H9 (cell line): ENCODE measurements around the gene POLR3H. TPM values are rescaled to one million over a fixed set of nuclear protein-coding genes. Genes with fewer than 3 reads are reported as not detected.

Experiments used
- DNase-seq: peaks from one replicate; pipeline ENCODE4 v3.0.0-alpha.2; 2017
- H2AFZ ChIP-seq: one replicate; pipeline ENCODE4 v1.6.1; 2013; ENCODE audit warnings: mild to moderate bottlenecking, low read length, control low read depth, moderate library complexity
- H2AK5ac ChIP-seq: 2 replicates; pipeline ENCODE4 v1.6.1; 2013; ENCODE audit warnings: low read length, control low read depth, mixed read lengths; ENCODE audit not compliant: insufficient read length
- H2BK120ac ChIP-seq: one replicate; pipeline ENCODE4 v1.6.1; 2013; ENCODE audit warnings: low read depth, mild to moderate bottlenecking, low read length, control low read depth, inconsistent platforms; ENCODE audit not compliant: poor library complexity, severe bottlenecking
- H2BK12ac ChIP-seq: 2 replicates; pipeline ENCODE4 v1.6.1; 2013; ENCODE audit warnings: low read length, control low read depth, mixed read lengths, low read depth; ENCODE audit not compliant: insufficient read length
- H2BK15ac ChIP-seq: 2 replicates; pipeline ENCODE4 v1.6.1; 2013; ENCODE audit warnings: low read depth, low read length, control low read depth
- H2BK20ac ChIP-seq: one replicate; pipeline ENCODE4 v1.6.1; 2013; ENCODE audit warnings: low read depth, mild to moderate bottlenecking, low read length, control low read depth, inconsistent platforms; ENCODE audit not compliant: poor library complexity, severe bottlenecking
- H2BK5ac ChIP-seq: 2 replicates; pipeline ENCODE4 v1.6.1; 2013; ENCODE audit warnings: low read length, control low read depth, mixed read lengths; ENCODE audit not compliant: insufficient read length
- H3K14ac ChIP-seq: 2 replicates; pipeline ENCODE4 v1.6.1; 2013; ENCODE audit warnings: low read length, control low read depth; ENCODE audit not compliant: insufficient read depth
- H3K18ac ChIP-seq: 2 replicates; pipeline ENCODE4 v1.6.1; 2013; ENCODE audit warnings: low read depth, mild to moderate bottlenecking, mixed read lengths, low read length, control low read depth; ENCODE audit not compliant: insufficient read length
- H3K23ac ChIP-seq: 2 replicates; pipeline ENCODE4 v1.6.1; 2013; ENCODE audit warnings: low read length, control low read depth, mixed read lengths, low read depth; ENCODE audit not compliant: insufficient read length
- H3K23me2 ChIP-seq: 2 replicates; pipeline ENCODE4 v1.6.1; 2013; ENCODE audit warnings: low read depth, mild to moderate bottlenecking, mixed read lengths, low read length, control low read depth; ENCODE audit not compliant: insufficient read length, poor library complexity, severe bottlenecking
- H3K27ac ChIP-seq: 2 replicates; pipeline ENCODE4 v1.5.1; 2013; ENCODE audit warnings: low read length, control low read depth, mixed read lengths, low read depth; ENCODE audit not compliant: insufficient read length
- H3K27me3 ChIP-seq: 2 replicates; pipeline ENCODE4 v1.6.1; 2013; ENCODE audit warnings: low read length, control low read depth, inconsistent platforms; ENCODE audit not compliant: insufficient read depth
- H3K4ac ChIP-seq: 2 replicates; pipeline ENCODE4 v1.6.1; 2013; ENCODE audit warnings: low read depth, mild to moderate bottlenecking, control low read depth, inconsistent platforms, low read length, moderate library complexity
- H3K4me1 ChIP-seq: 2 replicates; pipeline ENCODE4 v1.6.1; 2013; ENCODE audit warnings: low read length, control low read depth, inconsistent platforms; ENCODE audit not compliant: insufficient read depth
- H3K4me2 ChIP-seq: 2 replicates; pipeline ENCODE4 v1.6.1; 2013; ENCODE audit warnings: low read length, control low read depth, mixed read lengths; ENCODE audit not compliant: insufficient read length, insufficient read depth
- H3K56ac ChIP-seq: 2 replicates; pipeline ENCODE4 v1.6.1; 2013; ENCODE audit warnings: low read depth, mild to moderate bottlenecking, mixed read lengths, low read length, control low read depth; ENCODE audit not compliant: insufficient read length
- H3K79me1 ChIP-seq: 2 replicates; pipeline ENCODE4 v1.6.1; 2013; ENCODE audit warnings: low read depth, mild to moderate bottlenecking, moderate library complexity, low read length, control low read depth, inconsistent platforms; ENCODE audit not compliant: insufficient read depth, poor library complexity, severe bottlenecking
- H3K79me2 ChIP-seq: 2 replicates; pipeline ENCODE4 v1.6.1; 2013; ENCODE audit warnings: low read length, control low read depth, inconsistent platforms; ENCODE audit not compliant: insufficient read depth
- H3K9ac ChIP-seq: 2 replicates; pipeline ENCODE4 v1.6.1; 2013; ENCODE audit warnings: low read length, control low read depth, mixed read lengths; ENCODE audit not compliant: insufficient read length; ENCODE audit errors: extremely low read depth
- H3K9me3 ChIP-seq: one replicate; pipeline ENCODE4 v1.6.1; 2013; ENCODE audit warnings: low read depth, low read length, inconsistent platforms; ENCODE audit not compliant: control insufficient read depth
- H3T11ph ChIP-seq: one replicate; pipeline ENCODE4 v1.6.1; 2013; ENCODE audit warnings: mild to moderate bottlenecking, low read length, control low read depth, inconsistent platforms
- H4K20me1 ChIP-seq: one replicate; pipeline ENCODE4 v1.6.1; 2013; ENCODE audit not compliant: control insufficient read depth, insufficient read length, insufficient read depth
- H4K5ac ChIP-seq: 2 replicates; pipeline ENCODE4 v1.6.1; 2013; ENCODE audit warnings: low read depth, mild to moderate bottlenecking, mixed read lengths, low read length, control low read depth; ENCODE audit not compliant: insufficient read length
- H4K8ac ChIP-seq: replicated peaks from 2 replicates; pipeline ENCODE4 v1.6.1; 2013; ENCODE audit warnings: low read length, control low read depth, mixed read lengths, low read depth; ENCODE audit not compliant: insufficient read length
- H4K91ac ChIP-seq: 2 replicates; pipeline ENCODE4 v1.6.1; 2013; ENCODE audit warnings: low read depth, mild to moderate bottlenecking, moderate library complexity, mixed read lengths, low read length, control low read depth; ENCODE audit not compliant: insufficient read length
- H3K27ac Mint-ChIP-seq, 3 experiments: 2 replicates in 2 of 3; 3 replicates in 1 of 3; pipeline ENCODE4 v1.8.0; 2020 to 2021; ENCODE audit warnings: mixed read lengths in 3 of 3, mild to moderate bottlenecking in 1 of 3, moderate library complexity in 1 of 3
- H3K27me3 Mint-ChIP-seq: 2 replicates; pipeline ENCODE4 v1.8.0; 2021; ENCODE audit warnings: low read depth, mild to moderate bottlenecking, moderate library complexity, mixed read lengths
- H3K36me3 Mint-ChIP-seq, 3 experiments: 2 replicates in 2 of 3; 3 replicates in 1 of 3; pipeline ENCODE4 v1.8.0; 2020 to 2021; ENCODE audit warnings: low read depth in 3 of 3, mixed read lengths in 3 of 3; ENCODE audit not compliant: insufficient read depth in 1 of 3
- H3K4me1 Mint-ChIP-seq, 2 experiments: 2 replicates each; pipeline ENCODE4 v1.8.0; 2020; ENCODE audit warnings: mixed read lengths in 2 of 2
- H3K4me3 Mint-ChIP-seq, 2 experiments: 2 replicates in 1 of 2; 3 replicates in 1 of 2; pipeline ENCODE4 v1.8.0; 2020 to 2021; ENCODE audit warnings: mild to moderate bottlenecking in 2 of 2, mixed read lengths in 2 of 2, moderate library complexity in 1 of 2
- H3K9me3 Mint-ChIP-seq, 2 experiments: 2 replicates in 1 of 2; 3 replicates in 1 of 2; pipeline ENCODE4 v1.8.0; 2020; ENCODE audit warnings: mild to moderate bottlenecking in 2 of 2, mixed read lengths in 2 of 2, moderate library complexity in 1 of 2
- WGBS: extraction: QIAGEN DNeasy Blood & Tissue Kit; methylation state at CpG from one replicate; pipeline ENCODE4 v1.1.7; 2013; ENCODE audit warnings: missing lambda C conversion rate, low lambda C conversion rate, mixed read lengths; ENCODE audit not compliant: insufficient read length; ENCODE audit errors: extremely low coverage; 5-methylcytosine and 5-hydroxymethylcytosine counted together
- total RNA-seq: library from RNA; stranded (reverse); gene quantifications from 2 replicates; pipeline ENCODE4 v1.2.1, GENCODE V29; 2021
- TF ChIP-seq, protein P1 (sequence below): fragments of 200-600 bp; sonication (generic); conservative IDR thresholded peaks from 3 replicates; pipeline ENCODE4 v1.8.0; 2021; ENCODE audit warnings: antibody characterized with exemption, mild to moderate bottlenecking

The POLR3H gene
- total RNA-seq, 1 experiment from 2014 or later: 68.2 TPM

DNA sequence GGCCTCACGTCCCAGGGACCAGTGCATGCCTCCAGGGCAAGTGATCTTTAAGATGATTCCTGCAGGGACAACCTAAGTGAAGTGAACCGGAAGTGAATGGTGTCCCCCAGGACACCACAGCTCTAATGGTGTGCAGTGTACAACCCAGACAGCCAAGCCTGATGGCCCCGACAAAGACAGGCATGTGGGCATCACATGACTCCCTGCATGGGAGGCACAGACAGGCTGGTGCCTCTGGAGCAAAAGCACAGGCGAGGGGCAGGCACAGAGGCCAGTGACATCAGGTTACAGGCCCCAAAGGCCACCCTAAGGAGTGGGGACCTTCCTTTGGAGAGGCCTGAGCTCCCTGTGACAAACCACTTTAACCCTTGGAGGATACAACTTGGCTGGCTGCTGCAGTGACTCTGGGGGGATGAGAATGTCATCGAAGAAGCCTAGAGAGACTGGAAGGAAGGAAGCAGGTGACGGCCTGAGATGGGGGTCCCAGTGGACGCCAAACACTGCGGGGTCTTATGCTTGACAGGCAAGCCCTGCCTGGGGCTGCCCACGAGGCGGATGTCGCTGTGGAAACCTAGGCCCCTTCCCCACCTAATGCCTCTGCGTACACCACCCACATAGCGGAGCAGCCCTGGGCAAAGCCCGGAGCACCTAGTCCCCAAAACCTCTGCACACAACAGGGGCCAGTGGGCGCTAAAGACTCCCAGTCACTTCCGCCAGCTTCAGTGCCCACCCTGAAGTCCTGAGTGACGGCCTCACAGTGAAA is 12.4 kb downstream of the POLR3H start:
- Histone ChIP-seq H3K23ac (no peak overlapping the region), H4K91ac (no peak overlapping the region), H3T11ph (no peak overlapping the region), H3K4me1 (no peaks in the 10 kb centered on the region), H3K79me2 (peaks cover 1% of the 10 kb centered on the region; the same call in 1 of the 2 replicates), H4K8ac (no peak overlapping the region), H2BK15ac (no peak overlapping the region), H3K4me2 (no peak overlapping the region), H3K9me3 (no peaks in the 10 kb centered on the region), H2AK5ac (no peak overlapping the region), H4K5ac (no peak overlapping the region), H2AFZ (no peak overlapping the region), H3K18ac (no peak overlapping the region), H3K9ac (no peak overlapping the region), H2BK12ac (no peak overlapping the region), H3K56ac (no peak overlapping the region), H3K27ac (no peak overlapping the region), H3K4ac (no peak overlapping the region), H3K23me2 (no peaks in the 10 kb centered on the region), H3K14ac (no peak overlapping the region), H2BK20ac (no peak overlapping the region), H2BK5ac (no peak overlapping the region), H3K79me1 (no peaks in the 10 kb centered on the region), H3K27me3 (no peaks in the 10 kb centered on the region), H4K20me1 (no peaks in the 10 kb centered on the region), H2BK120ac (no peak overlapping the region)
- DNase-seq: no peak
- TF ChIP-seq, protein P1, sequence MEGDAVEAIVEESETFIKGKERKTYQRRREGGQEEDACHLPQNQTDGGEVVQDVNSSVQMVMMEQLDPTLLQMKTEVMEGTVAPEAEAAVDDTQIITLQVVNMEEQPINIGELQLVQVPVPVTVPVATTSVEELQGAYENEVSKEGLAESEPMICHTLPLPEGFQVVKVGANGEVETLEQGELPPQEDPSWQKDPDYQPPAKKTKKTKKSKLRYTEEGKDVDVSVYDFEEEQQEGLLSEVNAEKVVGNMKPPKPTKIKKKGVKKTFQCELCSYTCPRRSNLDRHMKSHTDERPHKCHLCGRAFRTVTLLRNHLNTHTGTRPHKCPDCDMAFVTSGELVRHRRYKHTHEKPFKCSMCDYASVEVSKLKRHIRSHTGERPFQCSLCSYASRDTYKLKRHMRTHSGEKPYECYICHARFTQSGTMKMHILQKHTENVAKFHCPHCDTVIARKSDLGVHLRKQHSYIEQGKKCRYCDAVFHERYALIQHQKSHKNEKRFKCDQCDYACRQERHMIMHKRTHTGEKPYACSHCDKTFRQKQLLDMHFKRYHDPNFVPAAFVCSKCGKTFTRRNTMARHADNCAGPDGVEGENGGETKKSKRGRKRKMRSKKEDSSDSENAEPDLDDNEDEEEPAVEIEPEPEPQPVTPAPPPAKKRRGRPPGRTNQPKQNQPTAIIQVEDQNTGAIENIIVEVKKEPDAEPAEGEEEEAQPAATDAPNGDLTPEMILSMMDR: no peak
- Mint-ChIP-seq H3K27ac (no peak overlapping the region), H3K4me3 (no peak overlapping the region), H3K4me1 (peaks cover 3 to 9% of the 10 kb centered on the region in 2 experiments), H3K27me3 (peaks cover 2% of the 10 kb centered on the region; the same call in 1 of the 2 replicates), H3K9me3 (no peaks in the 10 kb centered on the region), H3K36me3 (peaks cover 17 to 72% (median 47%) of the 10 kb centered on the region in 3 experiments; a peak in 6 of 7 replicates)
- WGBS: no CpG with 5 or more reads among the region's 17 CpGs
